Psoas muscle (tissue), 8 donors: Measurements from ENCODE around the gene OSBPL6. TPM values are rescaled to one million over a fixed set of nuclear protein-coding genes. Genes with fewer than 3 reads are reported as not detected.

Source experiments
- ATAC-seq, 4 donors: fragments of 200-7000 bp; cut with Tn5 transposase; one replicate each; pipeline ENCODE4 v1.9.1; 2020; ENCODE audit warnings: moderate library complexity in 3 of 4, mild to moderate bottlenecking in 2 of 4
- DNase-seq, 2 donors: peaks; one replicate each; pipeline ENCODE4 v3.0.0-alpha.2; 2020
- H3K27ac ChIP-seq: fragments of 200-600 bp; one replicate; pipeline ENCODE4 v1.8.0; 2022
- H3K27me3 ChIP-seq, 3 donors: fragments of 200-600 bp in 1 of 3; one replicate each; pipeline versions ENCODE4 v1.6.1 to v1.8.0; 2013 to 2022; ENCODE audit warnings: low read length in 2 of 3, mild to moderate bottlenecking in 2 of 3, moderate library complexity in 1 of 3; ENCODE audit not compliant: insufficient read depth in 3 of 3
- H3K36me3 ChIP-seq, 2 donors: fragments of 200-600 bp in 1 of 2; one replicate each; pipeline versions ENCODE4 v1.6.1 to v1.8.0; 2013 to 2022; ENCODE audit warnings: low read depth in 1 of 2, mild to moderate bottlenecking in 1 of 2, moderate library complexity in 1 of 2; ENCODE audit not compliant: insufficient read depth in 1 of 2
- H3K4me1 ChIP-seq: fragments of 200-600 bp; one replicate; pipeline ENCODE4 v1.8.0; 2022
- H3K4me3 ChIP-seq: fragments of 200-600 bp; one replicate; pipeline ENCODE4 v1.8.0; 2022; ENCODE audit warnings: mild to moderate bottlenecking
- H3K9me3 ChIP-seq: fragments of 200-600 bp; one replicate; pipeline ENCODE4 v1.8.0; 2022
- CTCF ChIP-seq: fragments of 200-600 bp; IDR thresholded peaks from one replicate; pipeline ENCODE4 v1.8.0; 2022; ENCODE audit warnings: antibody characterized with exemption
- WGBS, 3 donors: extraction: QIAGEN DNeasy Blood & Tissue Kit; methylation state at CpG; one replicate each; pipeline versions ENCODE4 v1.1.6 to v1.1.7; 2013; 5-methylcytosine and 5-hydroxymethylcytosine counted together
- intact Hi-C, 2 donors: fragments of 100-400 bp; cut with DNase I; formaldehyde crosslinking; loops; one replicate each; pipeline versions ENCODE4 v1.11.0 to v1.14.2; 2022
- polyA plus RNA-seq, 3 donors: library from polyadenylated mRNA; stranded (reverse); fragments of 200-250 nt; gene quantifications; one replicate each; pipeline ENCODE4 v1.2.3, GENCODE V29; 2013
- total RNA-seq, 4 donors: library from RNA; stranded (reverse); fragmentation: NEBNext Ultra II Directional in 2 of 4; extraction: Animal tissue kit (Norgen Biotek cat#: 25700) in 2 of 4; gene quantifications; one replicate each; pipeline versions ENCODE4 v1.2.1 to v1.2.4, GENCODE V29; 2021 to 2023
- donor health status: healthy with polysubstance abuse.
- donor health status: DM: no; HTN: no; CAD: no; lungs with moderate emphysema.
- donor health status: Bipolar disorder and iron deficiency.
- donor health status: healthy.
- donor health status: DM: yes; HTN: yes; CAD: no.
- donor health status: DM: no; HTN: no; CAD: no.
- donor health status: DM: no; HTN: no; CAD: no.
- donor health status: DM: yes; HTN: yes; CAD: no.

OSBPL6 gene
- total and polyA plus RNA-seq, 7 donors, result 11.4 to 147 (median 36.2) TPM

GRCh38 chr2:178282075-178282815 lies 87.9 kb downstream of the OSBPL6 start:
- ATAC-seq (no peak), DNase-seq (no peak)
- intact Hi-C loops, result loop anchor here in 1 of 2 donors (5.0 kb wide), 1 partner anchor 150 kb away; no protein-coding TSS in a partner anchor
- peaks cover 2 to 17% of the 10 kb centered on the region in 2 donors for H3K36me3 ChIP-seq
- peaks cover 54% of the 10 kb centered on the region for H3K4me1 ChIP-seq
- peak overlapping the region; percentile 6 for H3K27ac ChIP-seq
- no peaks in the 10 kb centered on the region for H3K9me3 ChIP-seq
- no peak overlapping the region for H3K4me3 ChIP-seq
- no peaks in the 10 kb centered on the region for H3K27me3 ChIP-seq
- WGBS, 3 donors, result 65 to 77% (median 74%) methylated on average over 8 of the region's 8 CpGs
- no peak for TF ChIP-seq CTCF

- H3K4me3 ChIP-seq, result no peak overlapping the region
- H3K36me3 ChIP-seq, result peaks cover 2 to 23% of the 10 kb centered on the region in 2 donors
- ATAC-seq, result peak in 1 of 4 donors; percentile 30
- peaks cover 43% of the 10 kb centered on the region for H3K4me1 ChIP-seq
- H3K27me3 ChIP-seq, result no peaks in the 10 kb centered on the region
- no peak for DNase-seq
- peak overlapping the region; percentile 68 for H3K27ac ChIP-seq
- H3K9me3 ChIP-seq, result no peaks in the 10 kb centered on the region
- 53 to 89% (median 66%) methylated on average over 3 of the region's 3 CpGs for WGBS, 3 donors
- intact Hi-C loops, result loop anchor here in 1 of 2 donors (5.0 kb wide), 1 partner anchor 151 kb away; no protein-coding TSS in a partner anchor
- TF ChIP-seq CTCF, result no peak
Observed at GRCh38 chr2:178283341-178283918, 89.1 kb downstream of the OSBPL6 start.

- intact Hi-C loops, result loop anchor here in 1 of 2 donors (5.0 kb wide), 1 partner anchor 152 kb away; no protein-coding TSS in a partner anchor
- no peak overlapping the region for H3K4me3 ChIP-seq
- H3K36me3 ChIP-seq, result peaks cover 2 to 22% of the 10 kb centered on the region in 2 donors
- H3K4me1 ChIP-seq, result peaks cover 29% of the 10 kb centered on the region
- peak overlapping the region; percentile 68 for H3K27ac ChIP-seq
- H3K9me3 ChIP-seq, result no peaks in the 10 kb centered on the region
- DNase-seq, result no peak
- 76 to 87% (median 79%) methylated on average over 4 of the region's 4 CpGs for WGBS, 3 donors
- ATAC-seq, result peak in 3 of 4 donors; percentile 32 to 51 (median 40)
- no peak for TF ChIP-seq CTCF
- no peaks in the 10 kb centered on the region for H3K27me3 ChIP-seq
Observed at GRCh38 chr2:178284613-178285286, 90.4 kb downstream of the OSBPL6 start.

- no peaks in the 10 kb centered on the region for H3K27me3 ChIP-seq
- H3K9me3 ChIP-seq, result no peaks in the 10 kb centered on the region
- peak overlapping the region; percentile 68 for H3K27ac ChIP-seq
- ATAC-seq, result peak in 2 of 4 donors; percentile 29 to 52
- no peak for DNase-seq
- no peak overlapping the region for H3K4me3 ChIP-seq
- intact Hi-C loops, result no loop called here
- peaks cover 2 to 27% of the 10 kb centered on the region in 2 donors for H3K36me3 ChIP-seq
- 25 to 43% (median 36%) methylated on average over 1 of the region's 1 CpG for WGBS, 3 donors
- TF ChIP-seq CTCF, result no peak
- H3K4me1 ChIP-seq, result peaks cover 26% of the 10 kb centered on the region
Observed at GRCh38 chr2:178285287-178285615, 90.9 kb downstream of the OSBPL6 start.
